ENCODE results near the gene LAMA1.

LAMA1 gene

DNA sequence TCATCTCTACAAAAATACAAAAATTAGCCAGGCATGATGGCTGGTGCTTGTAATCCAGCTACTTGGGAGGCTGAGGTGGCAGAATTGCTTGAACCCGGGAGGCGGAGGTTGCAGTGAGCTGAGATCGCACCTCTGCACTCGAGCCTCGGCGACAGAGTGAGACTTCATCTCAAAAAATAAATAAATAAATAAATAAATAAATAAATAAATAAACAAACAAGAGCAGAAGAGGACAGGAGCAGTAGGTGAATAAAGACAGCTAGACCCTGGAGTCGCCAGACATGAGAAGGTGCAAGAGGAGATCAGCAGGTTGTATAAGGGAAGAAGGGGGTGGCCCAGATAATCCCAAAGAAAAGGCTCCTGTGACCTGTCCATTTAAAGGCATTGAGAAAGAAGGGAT, 12.3 kb downstream of the LAMA1 start:
- DNase-seq (ENCODE audit: low read depth): no peak

DNA sequence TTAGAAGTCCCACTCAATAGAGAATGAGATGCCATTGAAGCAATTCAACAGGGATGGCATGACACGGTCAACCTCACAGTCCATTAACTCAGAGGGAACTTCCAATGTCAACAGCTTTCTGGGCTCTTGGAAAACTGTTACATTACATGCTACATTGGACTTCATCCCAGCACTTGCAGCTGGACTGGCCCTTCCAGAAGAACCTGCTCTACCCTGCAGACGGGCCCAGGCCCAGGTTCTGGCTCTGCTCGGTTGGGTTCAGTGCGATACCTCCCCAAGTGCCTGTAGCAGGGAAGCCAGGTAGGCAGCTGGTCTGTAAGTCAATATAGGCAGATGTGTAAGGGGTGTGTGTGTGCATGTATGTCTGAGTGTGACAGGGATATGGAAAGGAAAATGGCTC, 12.9 kb downstream of the LAMA1 start:
- DNase-seq (ENCODE audit: low read depth): no peak

DNA sequence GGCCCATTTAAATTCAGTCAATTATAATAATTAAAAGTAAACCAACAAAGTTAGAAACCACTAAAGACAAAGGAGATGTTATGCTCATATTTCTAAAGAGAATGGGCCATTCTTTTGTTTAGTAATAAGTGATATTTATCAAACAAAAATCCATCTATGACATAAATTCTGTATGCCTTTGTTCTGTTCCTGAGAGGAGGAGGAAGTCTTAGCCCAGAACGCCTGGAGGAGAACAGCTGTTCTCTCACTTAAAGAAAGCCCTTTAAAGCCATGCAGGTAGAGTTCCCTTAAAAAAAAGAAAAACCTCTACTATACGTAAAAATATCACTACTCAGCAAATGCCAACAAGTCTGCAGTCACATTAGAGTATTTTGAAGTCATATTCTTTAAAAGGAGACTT, 15.5 kb downstream of the LAMA1 start:
- no peak for DNase-seq (ENCODE audit: low read depth)

DNA sequence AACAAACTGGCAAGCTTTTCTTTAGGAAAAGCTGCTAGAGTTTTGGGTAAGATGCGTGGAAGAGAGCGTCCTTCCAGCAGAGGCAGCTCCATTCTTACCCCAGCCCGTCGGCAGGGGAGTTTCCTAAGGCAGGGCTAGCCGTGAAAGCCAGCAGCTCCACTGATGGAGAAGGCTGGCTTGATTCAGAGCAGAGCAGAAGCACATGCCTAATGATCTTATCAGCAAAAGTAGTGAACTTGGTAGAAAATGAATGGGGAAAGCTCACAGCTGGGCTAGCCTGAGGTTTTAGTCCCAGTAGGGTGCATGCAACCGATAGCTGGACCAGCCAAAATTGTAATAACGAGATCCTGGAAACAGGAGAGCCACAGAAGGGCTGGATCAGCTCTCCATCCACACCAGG, 20.8 kb downstream of the LAMA1 start:
- DNase-seq (ENCODE audit: low read depth): no peak

DNA sequence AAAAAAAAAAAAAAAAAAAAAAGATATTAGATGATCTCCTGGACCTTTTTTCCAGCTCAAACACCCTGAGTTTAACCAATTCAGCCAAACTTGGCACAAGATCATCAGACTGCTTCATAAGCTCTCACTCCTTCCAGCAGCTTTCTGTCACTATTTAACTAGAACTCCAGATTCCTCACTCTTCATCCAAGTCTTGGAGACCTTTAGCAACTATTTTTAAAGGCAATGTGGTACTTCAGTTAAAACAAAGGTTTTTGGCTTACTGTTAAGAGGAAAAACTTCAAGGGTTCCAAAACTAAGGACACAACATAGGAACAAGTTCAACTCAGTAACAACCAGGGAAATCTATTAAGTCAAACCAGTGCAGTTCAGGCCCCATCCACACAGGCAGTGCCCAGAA, 23.2 kb downstream of the LAMA1 start:
- DNase-seq (ENCODE audit: low read depth): no peak

DNA sequence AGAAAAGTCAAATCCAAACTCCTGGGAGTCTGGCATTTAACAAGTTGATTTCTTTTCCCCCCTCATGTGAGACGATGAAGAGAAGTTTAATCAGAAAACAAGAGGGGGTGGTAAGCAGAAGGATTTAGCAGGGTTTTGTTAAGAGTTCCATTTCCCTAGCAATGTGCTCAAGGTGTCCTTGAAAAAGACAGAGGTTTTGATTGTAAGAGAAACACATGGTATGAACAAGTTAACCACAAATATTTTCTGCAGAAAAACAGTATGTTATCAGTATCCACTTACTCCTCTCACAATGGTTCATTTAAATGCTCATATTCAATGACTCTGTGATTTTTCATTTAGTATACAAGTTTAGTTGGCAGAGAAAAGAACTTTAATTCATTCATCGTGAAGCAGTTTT, 26.8 kb downstream of the LAMA1 start:
- no peak for DNase-seq (ENCODE audit: low read depth)

DNA sequence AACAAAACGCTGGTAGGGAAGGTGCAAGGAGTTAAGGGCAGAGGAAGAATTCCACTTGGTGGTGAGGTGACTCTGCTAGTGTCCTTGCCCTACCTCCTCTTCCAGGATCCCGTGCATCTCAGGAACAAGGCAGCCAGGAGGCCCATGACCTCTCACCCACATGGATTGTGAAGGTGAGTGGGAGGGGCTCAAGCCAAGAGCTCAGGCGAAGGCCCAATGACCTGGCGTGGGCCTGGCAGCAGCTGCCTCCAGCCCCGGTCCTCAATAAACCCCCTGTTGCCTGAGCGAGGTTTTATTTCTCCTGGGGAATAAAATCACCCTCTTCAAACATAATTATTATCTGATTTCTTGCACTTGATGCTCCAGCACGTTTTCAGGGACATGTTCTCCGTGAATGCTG, 28.2 kb downstream of the LAMA1 start:
- no peak for DNase-seq (ENCODE audit: low read depth)

DNA sequence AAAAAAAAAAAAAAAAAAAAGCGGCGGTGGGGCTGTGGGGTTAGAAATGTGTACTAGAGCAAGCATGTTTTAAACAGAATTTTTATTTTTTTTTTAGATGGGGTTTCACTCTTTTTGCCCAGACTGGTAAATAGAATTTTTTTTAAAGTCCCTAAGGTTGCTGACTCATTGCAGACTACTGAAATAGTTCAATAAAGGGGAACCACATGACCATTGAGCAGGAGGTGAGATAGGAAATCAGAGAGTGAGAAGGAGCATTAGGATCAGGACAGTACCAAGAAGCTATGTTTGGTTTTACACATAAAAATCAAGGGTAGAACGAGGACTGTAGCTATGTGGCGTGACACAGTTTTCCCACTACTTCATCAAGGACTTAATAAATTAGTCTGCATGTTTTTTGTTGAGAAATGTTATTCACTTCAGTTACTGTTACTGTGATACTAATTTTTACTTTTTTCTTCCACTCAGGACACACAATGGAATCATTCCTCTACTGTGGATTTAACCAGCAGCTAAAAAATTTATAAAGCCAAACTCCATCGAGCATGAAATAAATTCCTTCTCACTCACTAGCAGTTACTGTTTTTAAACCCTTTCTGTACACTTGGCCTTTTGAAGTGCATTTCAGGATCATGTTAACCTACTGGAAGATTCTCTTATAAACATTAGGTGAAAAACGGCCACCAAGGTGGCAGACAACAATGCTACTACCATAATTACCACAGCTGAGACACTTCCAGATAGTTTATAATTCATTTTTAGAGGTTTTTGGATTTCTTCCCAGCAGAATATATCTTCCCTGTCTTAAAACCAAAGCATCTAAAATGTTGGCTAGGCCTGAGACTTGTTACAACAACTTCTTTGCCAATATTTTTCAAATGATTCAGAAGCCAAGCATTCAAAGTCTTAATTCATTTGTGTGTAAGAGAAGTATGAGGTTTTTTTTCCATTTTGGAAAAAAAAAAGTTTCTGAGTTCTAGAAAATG, 33.2 kb downstream of the LAMA1 start:
- no peak for DNase-seq (ENCODE audit: low read depth)

DNA sequence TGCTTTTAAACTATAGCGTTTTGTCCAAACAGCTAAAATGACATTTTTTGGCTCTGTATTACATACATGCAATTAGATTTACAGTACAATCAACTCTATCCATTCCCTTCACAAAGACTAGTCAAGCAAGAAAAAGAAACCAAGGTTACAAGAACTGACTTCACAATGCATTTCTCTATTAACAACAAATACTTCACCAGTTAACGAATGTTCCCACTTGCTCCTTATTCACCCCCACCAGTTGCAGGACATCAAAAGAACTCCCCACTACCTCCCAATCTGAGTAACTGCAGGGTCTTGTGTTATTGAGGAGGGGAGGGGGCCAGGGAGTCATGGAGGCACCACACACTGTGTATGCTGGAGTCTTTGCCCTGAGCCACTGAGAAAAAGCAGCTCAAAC, 34.9 kb downstream of the LAMA1 start:
- DNase-seq (ENCODE audit: low read depth): no peak

DNA sequence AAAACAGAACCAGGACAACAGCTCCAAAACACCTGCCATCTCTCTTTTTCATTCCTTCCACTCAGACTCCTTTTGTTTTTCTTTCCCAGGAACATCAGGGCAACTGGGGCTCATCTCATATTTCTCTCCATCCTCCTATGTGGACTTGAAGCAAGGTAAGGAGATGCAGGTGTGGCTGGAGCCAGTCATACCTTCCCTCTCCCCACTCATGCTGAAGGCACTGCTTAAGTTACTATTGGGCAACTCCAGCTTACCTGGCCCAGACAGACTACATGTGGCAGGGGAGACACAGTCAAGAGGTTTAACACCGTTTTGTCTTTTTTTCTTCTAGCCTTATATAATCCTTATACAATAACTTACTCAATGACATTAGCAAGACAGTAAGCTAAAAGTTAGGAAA, 38.4 kb downstream of the LAMA1 start:
- DNase-seq (ENCODE audit: low read depth): no peak

DNA sequence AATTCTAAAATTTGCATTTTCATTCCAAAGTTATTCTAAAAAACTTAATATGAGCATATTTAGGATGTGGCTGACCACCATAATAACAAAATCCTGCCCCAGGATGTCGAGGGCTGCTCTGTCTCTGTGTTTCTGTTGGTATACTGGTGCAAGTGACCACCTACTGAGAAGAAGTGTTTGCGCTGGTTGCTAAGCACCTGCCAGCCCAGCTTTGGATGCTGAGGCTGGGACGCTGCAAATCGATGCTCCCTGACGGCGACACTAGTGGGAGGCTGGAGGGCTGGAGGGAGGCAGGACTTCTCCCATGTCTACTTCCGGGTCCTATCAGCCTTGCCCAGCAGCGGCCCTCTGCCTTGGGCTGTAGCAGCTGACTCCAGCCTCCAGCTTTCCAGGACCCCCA, 45.0 kb downstream of the LAMA1 start:
- no peak for DNase-seq (ENCODE audit: low read depth)

DNA sequence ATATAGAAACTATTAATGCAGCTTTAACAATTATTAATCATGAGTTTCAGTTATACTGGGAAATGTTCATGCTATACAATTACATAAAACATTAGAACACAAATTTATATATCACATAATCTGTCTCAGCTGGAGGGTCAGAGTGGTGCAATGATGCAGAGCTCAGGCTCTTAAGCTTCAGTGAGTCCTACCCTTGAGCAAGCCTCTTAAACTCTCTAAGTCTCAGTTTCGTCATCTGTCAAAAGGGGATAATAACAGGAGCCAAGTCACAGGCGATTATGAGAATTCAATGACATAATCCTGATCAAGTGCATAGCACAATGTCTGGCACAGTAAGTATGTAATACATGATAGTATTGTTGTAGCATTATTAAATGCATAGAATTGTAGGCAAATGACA, 46.0 kb downstream of the LAMA1 start:
- no peak for DNase-seq (ENCODE audit: low read depth)

DNA sequence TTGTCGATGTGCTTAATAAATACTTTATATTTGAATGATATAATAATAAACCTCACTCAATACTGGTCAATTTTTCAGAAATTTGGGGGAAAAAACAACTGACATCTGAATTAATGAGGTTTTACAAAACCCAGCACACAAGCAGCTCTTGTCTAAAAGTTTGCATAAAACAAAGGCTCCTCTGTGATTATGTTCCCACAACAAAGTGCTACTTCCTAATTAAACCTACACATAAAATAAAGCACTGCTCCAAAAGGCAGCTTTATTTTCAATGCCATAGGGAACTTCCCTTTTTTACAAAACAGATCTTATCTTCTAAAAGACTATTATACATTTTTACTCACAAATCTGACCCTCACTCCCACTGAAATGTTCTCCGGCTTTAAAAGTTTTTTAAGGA, 47.1 kb downstream of the LAMA1 start:
- DNase-seq (ENCODE audit: low read depth): no peak

DNA sequence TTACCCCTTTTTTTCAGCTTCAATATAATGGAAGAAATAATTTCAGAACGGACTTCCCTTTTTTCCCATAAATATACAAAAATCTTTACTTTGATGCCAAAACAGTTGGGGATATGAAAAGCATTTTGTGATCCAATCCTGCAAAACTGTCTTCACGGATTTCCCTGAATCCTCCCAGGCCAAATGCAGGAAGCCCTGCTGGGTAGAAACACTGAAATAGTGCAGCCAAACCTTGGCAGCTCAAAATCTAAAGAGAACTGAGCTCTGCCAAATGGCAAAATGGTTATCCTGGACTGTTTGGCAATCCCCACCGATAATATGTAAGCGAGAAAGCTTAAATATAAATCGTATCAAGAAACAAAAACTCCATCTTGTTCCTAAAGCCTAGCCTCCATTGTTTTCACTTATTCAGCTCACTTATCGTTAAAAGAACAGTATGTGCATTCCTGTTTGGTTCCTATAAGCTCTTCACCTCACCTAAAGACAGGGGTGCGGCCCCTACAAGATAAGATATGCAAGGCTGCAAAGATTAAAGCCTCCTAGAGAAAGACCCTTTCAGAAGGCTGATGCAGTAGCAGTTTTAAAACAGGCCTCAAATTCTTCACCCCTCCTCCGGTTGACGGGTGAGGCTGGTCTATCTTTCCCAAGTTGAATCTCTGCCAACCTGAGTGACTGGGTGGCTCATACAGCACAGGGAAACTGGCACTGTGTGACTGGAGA, 48.6 kb downstream of the LAMA1 start:
- no peak for DNase-seq (ENCODE audit: low read depth)

DNA sequence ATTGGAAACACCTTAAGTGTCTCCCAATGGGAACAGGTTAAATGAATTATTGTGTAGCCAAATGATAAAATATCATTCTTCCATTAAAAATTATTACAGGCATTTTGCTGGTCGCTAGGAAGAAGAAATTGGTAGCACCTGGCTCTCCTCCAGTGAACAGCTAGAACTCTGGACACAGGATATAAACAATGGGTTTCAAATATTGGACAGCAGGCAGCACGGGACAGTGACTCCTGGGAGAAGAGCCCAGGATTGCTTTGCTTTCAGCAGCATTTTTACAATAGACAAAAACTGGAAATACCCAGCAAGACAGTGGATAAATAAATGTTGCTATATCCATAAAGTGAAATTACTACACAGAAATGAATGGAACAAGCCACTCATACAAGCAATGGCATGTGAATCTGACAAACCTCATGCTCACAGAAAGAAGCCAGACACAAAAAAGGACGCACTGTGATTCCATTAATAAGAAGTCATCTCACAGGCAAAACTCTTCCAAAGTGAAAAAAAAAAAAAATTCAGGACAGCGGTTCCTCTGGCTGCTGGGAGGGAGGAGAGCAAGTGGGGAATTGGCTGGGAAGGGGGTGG, 50.5 kb downstream of the LAMA1 start:
- no peak for DNase-seq (ENCODE audit: low read depth)

DNA sequence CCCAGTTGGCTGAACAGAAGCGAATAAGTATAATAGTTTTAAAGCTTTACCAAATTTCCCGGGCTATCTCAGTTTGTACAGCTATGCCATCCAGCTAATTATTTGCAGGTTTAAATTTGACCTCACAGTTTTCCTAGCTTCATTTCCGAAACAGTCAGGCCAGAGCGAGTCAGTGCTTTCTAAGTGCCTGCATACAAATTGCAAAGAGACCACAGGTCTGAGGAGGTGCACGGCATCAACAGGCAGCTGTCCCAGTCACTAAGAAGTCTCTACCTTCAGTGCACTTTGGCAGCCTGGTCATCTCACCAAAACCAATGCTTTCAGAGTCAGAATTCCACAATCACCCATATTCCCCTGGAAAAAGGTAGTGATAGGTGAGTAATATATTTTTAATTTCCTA, 51.9 kb downstream of the LAMA1 start:
- DNase-seq (ENCODE audit: low read depth): no peak

DNA sequence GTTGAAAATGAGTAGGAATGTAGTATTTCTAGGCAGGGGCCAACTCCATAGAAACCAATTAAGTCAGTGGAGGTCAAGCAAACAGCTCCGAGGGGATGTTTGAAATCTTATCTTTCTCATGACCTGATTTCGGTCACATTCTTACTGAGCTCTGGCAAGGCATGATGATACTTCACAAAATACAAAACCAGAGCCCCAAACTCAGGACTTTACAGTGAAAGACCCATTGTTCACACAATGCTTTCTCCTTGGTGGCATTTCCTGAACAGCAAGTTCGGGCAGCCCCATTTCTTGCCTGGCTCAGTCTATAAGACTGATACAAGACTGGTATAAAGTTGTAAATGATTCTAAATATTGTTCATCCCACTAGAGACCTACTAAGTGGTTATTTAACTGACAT, 53.3 kb downstream of the LAMA1 start:
- DNase-seq (ENCODE audit: low read depth): no peak

DNA sequence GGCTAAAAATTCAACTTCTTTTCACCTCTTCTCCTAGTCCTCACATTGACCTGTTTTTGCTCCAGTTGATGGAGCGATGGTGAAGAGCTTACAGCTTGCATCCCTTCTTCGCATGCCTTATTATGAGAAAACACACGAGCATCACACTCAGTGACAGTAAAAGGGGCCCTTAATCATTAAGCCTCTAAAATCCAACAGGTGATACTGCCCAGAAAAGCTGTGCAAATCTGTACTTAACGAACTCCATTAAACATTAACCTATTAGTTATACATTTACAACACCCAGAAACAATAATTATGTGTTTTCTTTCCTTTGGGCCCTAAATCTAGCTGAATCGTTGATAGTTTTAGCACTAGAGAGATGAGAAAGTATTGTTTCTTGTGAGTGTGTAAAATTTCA, 54.8 kb downstream of the LAMA1 start:
- DNase-seq (ENCODE audit: low read depth): no peak

DNA sequence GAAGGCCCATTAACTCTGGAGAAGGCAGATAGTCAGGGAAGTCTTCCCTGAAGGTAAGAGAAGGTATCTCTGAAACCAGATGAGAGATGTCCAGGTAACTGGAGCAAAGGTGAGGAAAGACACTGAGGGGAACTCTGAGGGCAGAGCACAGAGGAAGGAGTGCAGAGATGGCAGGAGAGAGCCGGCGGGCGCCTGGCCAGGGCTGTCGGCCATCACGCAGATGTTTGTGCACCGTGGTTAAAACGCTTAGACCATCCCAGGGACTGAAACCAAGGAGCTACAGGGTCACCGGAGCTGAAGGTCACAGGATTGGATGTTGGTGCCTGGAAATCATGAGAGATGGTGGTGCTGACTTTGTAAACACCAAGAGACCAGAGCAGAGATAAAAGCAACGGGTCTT, 55.4 kb downstream of the LAMA1 start:
- no peak for DNase-seq (ENCODE audit: low read depth)

DNA sequence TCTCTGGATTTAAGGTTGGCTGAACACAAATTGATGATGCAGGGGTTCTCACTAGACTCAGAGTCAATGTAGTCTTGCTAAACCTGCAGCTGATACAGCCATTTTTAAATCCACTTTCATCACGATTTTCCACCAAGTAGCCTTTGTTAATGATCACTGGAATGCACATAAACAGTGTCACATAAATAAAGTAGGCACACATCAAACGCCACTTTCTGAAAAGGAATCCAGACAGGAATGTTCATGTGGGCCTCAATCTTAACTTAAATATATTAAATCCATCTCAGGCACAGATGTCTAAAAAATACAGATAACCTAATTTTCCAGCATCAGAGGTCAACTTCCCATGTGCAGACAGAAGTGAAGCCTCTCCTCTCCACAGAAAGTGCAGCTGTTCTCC, 58.3 kb downstream of the LAMA1 start:
- no peak for DNase-seq (ENCODE audit: low read depth)

DNA sequence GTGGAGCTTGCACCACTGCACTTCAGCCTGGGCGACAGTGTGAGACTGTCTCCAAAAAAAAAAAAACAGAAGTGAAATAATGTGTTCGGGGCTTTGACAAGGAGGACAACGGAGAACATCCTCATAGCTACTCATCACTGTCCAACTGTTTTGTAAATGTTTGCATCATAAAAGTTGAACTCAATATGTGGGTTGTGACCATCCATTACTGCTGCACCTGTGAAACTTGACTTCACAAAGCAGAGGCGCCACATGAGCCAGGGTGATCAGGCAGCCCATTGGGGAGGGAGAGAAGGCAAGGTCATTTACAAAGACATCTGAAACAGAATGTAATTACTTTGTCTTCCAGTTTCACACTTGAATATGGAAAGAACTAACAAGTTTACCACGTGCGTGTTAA, 61.6 kb downstream of the LAMA1 start:
- DNase-seq (ENCODE audit: low read depth): no peak

DNA sequence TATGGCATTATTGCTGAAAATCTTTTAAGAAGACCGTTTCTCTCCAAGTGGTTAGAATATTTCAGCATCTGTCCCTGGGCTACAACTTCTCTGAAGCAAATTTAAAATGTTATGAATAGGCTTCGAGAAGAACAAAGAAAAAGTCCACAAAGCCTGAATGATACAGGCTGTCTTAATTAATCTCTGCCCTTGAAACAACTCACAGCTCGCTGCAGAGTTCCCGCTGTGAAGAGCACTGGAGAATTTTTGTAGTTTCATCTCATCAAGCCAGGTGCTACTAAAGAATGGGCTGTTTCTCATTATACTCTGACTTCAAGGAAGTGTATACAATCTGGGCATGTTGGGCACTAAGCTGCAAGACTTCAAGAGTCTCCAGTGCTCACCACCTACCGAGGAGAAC, 67.6 kb downstream of the LAMA1 start:
- no peak for DNase-seq (ENCODE audit: low read depth)

DNA sequence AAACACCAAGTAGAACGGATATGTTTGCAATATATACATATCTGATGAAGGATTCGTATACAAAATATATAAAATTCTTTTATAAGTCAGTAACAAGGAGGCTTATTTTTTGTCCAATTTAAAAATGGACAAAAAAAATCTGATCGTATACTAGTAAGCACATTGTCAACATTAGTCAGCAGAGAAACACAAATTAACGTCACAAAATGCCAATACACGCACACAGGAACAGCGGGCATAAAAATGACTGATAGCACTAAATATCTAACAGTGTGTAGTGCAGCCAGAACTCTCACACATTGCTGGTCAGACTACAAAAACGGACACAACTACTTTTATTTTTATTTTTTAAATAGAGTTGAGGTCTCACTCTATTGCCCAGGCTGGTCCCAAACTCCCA, 69.5 kb downstream of the LAMA1 start:
- no peak for DNase-seq (ENCODE audit: low read depth)

Data from stimulated activated CD8-positive, alpha-beta memory T cell treated with anti-CD3 and anti-CD28 coated beads, Interleukin-12 subunit alpha, Interleukin-12 subunit beta, amount 100 ng/mL, for 1 hour (primary cell).